ENCODE results near the gene HYKK. TPM values are rescaled to one million over a fixed set of nuclear protein-coding genes. Genes with fewer than 3 reads are reported as not detected.

The HYKK gene
- total and polyA plus RNA-seq, 2 donors (not counting 3 experiments of a cell fraction or from before 2014, with no cell fraction given) = 1.0 to 2.1 TPM

DNA sequence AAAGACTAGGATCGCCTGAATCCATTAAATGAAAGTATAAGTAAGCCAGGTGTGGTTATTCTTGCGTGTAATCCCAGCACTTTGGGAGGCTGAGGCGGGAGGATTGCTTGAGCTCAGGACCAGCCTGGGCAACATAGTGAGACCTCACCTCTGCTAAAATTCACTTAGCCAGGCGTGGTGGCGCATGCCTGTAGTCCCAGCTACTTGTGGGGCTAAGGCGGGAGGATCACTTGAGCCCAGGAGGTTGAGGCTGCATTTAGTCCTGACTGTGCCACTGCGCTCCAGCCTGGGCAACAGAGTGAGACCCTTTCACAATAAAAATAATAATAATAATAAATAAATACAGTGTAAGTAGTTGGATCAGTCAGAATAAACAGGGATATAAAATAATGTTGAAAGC is 25.5 kb upstream of the HYKK start:
- Histone ChIP-seq H3K4me1 (ENCODE audit: control insufficient read depth, extremely low read depth, insufficient read depth, low read length) (no peaks in the 10 kb centered on the region), H3K9ac (replicated peaks; ENCODE audit: extremely low read depth, insufficient read depth, low read length) (no peak overlapping the region), H3K9me1 (replicated peaks; ENCODE audit: control insufficient read depth, extremely low read depth, insufficient read depth, low read length) (no peaks in the 10 kb centered on the region), H3K9me3 (replicated peaks; ENCODE audit: control insufficient read depth, insufficient read depth, low read length) (no peaks in the 10 kb centered on the region), H2AFZ (ENCODE audit: low read depth, low read length) (no peak overlapping the region), H3K79me2 (ENCODE audit: control insufficient read depth, insufficient read depth, low read length) (no peaks in the 10 kb centered on the region), H4K20me1 (replicated peaks; ENCODE audit: control insufficient read depth, extremely low read depth, insufficient read depth, low read length) (no peaks in the 10 kb centered on the region), H3K4me3 (replicated peaks in 1 of 3; ENCODE audit: insufficient read depth in 1 of 3, low read depth in 1 of 3, low read length in 3 of 3) (no peak overlapping the region), H3K4me2 (ENCODE audit: insufficient read depth, low read length) (no peak overlapping the region), H3K27me3 (ENCODE audit: control insufficient read depth in 2 of 2, insufficient read depth in 2 of 2, low read length in 2 of 2) (no peaks in the 10 kb centered on the region), H3K36me3 (ENCODE audit: control insufficient read depth in 2 of 2, extremely low read depth in 1 of 2, insufficient read depth in 2 of 2, low read length in 2 of 2) (peaks cover 17 to 20% of the 10 kb centered on the region in 2 experiments), H3K27ac (ENCODE audit: insufficient read depth, low read depth, low read length) (no peak overlapping the region)
- CTCF ChIA-PET = interaction anchor here (0.7 to 1.5 kb wide), 4 partner anchors 9 to 173 kb away, joined by 3 to 4 read pairs (median 3); no protein-coding TSS in a partner anchor
- FAIRE-seq (no peak), DNase-seq (ENCODE audit: low read depth, low spot score) (no peak)
- POLR2A ChIA-PET = no interaction called here
- TF ChIP-seq EZH2 (IDR thresholded peaks at IDR 0.05; ENCODE audit: borderline replicate concordance, low read depth, low read length, severe bottlenecking) = no peak
- no peak for TF ChIP-seq JUN (IDR thresholded peaks at IDR 0.05; ENCODE audit: borderline replicate concordance, insufficient read depth, insufficient read length, low read depth)
- TF ChIP-seq MYC (IDR thresholded peaks at IDR 0.05; ENCODE audit: low read depth, low read length) = no peak
- TF ChIP-seq GATA2 (IDR thresholded peaks at IDR 0.05; ENCODE audit: insufficient read depth, insufficient read length, low read depth, low read length) = no peak
- TF ChIP-seq, protein P1, sequence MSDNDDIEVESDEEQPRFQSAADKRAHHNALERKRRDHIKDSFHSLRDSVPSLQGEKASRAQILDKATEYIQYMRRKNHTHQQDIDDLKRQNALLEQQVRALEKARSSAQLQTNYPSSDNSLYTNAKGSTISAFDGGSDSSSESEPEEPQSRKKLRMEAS (IDR thresholded peaks at IDR 0.05; ENCODE audit: insufficient read depth, insufficient read length) = no peak
- no peak for TF ChIP-seq POLR2AphosphoS5 (IDR thresholded peaks at IDR 0.05; ENCODE audit: insufficient read depth, low read depth, low read length)
- TF ChIP-seq CTCF (IDR thresholded peaks at IDR 0.05; ENCODE audit: extremely low read depth in 1 of 2, insufficient read depth in 1 of 2, low read depth in 1 of 2, low read length in 2 of 2) = no peak
- TF ChIP-seq POLR2A (IDR thresholded peaks at IDR 0.05; ENCODE audit: low read depth, low read length) = no peak
- no peak for TF ChIP-seq FOS (IDR thresholded peaks at IDR 0.05; ENCODE audit: borderline replicate concordance, insufficient read depth, low read length)
- no TSS peak for BruUV-seq (replicated peaks)
- dilution Hi-C loops (cut with MboI; ENCODE audit: extremely low pct_ligation_motif_present, low sequenced_read_pairs) = no loop called here
- intact Hi-C loops (cut with micrococcal nuclease) = loop anchor here (1.0 to 2.0 kb wide), 2 partner anchors 59 to 174 kb away; no protein-coding TSS in a partner anchor
